ENCODE results near the gene CCNA1.

Gene CCNA1

DNA sequence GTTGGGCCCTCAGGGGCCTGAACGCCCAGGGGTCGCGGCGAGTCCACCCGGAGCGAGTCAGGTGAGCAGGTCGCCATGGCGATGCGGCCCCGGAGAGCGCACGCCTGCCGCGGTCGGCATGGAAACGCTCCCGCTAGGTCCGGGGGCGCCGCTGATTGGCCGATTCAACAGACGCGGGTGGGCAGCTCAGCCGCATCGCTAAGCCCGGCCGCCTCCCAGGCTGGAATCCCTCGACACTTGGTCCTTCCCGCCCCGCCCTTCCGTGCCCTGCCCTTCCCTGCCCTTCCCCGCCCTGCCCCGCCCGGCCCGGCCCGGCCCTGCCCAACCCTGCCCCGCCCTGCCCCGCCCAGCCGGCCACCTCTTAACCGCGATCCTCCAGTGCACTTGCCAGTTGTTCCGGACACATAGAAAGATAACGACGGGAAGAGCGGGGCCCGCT, at the start of gene CCNA1:
Gene CCNA1 (plus strand): TSS at position 390 of the 439 bp plus-strand sequence. CDS start 562 bp downstream, outside the sequence.
- no peak within 1 kb of the TSS for H3K27ac Mint-ChIP-seq
- H3K36me3 Mint-ChIP-seq = no peaks in the 10 kb centered on the region
- peak within 1 kb of the TSS; percentile 73 for H3K4me3 Mint-ChIP-seq
- H3K9me3 Mint-ChIP-seq = no peaks in the 10 kb centered on the region
- H3K27me3 Mint-ChIP-seq = peaks cover 76% of the 10 kb centered on the region
- ATAC-seq = peak; percentile 69
- H3K4me1 Mint-ChIP-seq = peaks cover 14% of the 10 kb centered on the region

DNA sequence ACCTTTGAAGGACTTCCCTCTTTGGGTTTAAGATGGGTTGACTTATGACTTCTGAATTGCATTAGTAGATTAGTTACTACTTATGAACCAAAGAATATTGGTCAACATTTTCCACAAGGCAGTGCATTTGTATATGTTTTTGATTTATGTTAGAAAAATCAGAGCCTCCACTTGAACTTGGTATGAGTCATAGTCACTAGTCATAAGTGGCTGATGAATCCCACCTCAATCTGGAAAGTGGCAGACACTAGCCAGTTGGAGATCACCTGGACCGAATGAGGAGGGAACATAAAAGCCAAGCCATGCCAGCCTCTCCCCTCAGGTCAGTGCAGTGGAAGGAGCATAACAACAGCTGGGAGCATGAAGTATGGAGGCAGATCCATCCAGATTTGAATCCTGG, 46.8 kb upstream of the CCNA1 start:
- Mint-ChIP-seq H3K36me3 (no peaks in the 10 kb centered on the region), H3K9me3 (peaks cover 7% of the 10 kb centered on the region), H3K27ac (no peak overlapping the region), H3K27me3 (no peaks in the 10 kb centered on the region), H3K4me3 (no peak overlapping the region), H3K4me1 (no peaks in the 10 kb centered on the region)
- ATAC-seq = no peak

DNA sequence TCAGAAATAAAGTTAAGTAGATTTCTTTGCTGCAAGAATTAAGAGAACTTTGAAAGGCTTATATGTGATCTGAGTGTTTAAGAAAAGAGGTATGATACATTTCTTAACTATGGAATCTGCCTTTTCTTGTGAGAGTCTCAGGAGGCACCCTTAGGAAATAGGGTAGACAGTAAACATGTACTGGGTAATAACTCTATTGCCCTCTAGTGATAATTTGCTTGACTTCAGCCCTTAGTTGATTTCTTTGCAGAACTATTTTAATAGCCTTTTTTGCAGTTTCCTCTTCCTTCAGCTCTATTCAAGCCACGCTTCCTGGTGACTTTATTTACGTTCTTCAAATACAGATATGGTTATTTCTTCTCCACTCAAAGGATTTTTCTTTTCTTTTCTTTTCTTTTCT, 37.0 kb upstream of the CCNA1 start:
- no peaks in the 10 kb centered on the region for H3K4me1 Mint-ChIP-seq
- ATAC-seq = no peak
- peaks cover 4% of the 10 kb centered on the region for H3K9me3 Mint-ChIP-seq
- no peak overlapping the region for H3K27ac Mint-ChIP-seq
- H3K36me3 Mint-ChIP-seq = no peaks in the 10 kb centered on the region
- H3K4me3 Mint-ChIP-seq = no peak overlapping the region
- H3K27me3 Mint-ChIP-seq = no peaks in the 10 kb centered on the region

DNA sequence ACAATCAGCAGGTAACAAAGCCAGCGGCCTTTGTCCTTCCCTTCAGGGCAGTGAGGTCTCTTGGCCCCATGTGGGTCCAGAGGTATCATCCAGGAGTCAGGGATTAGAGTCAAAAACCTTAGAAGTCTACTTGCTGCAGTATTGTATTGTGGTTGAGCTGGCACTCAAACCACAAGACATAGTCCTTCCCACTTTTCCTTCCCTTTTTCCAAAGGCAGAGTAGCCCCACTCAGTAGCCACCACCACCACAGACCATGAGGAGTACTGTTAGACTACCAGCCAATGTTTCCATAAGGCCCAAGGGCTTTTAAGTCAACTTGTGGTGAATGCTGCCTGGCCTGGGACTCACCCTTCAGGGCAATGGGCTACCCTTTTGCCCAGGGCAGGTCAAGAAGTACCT, 27.1 kb upstream of the CCNA1 start:
- Mint-ChIP-seq H3K9me3 (peaks cover 3% of the 10 kb centered on the region), H3K27ac (no peak overlapping the region), H3K27me3 (peaks cover 29% of the 10 kb centered on the region), H3K4me3 (no peak overlapping the region), H3K4me1 (no peaks in the 10 kb centered on the region), H3K36me3 (no peaks in the 10 kb centered on the region)
- ATAC-seq = no peak

DNA sequence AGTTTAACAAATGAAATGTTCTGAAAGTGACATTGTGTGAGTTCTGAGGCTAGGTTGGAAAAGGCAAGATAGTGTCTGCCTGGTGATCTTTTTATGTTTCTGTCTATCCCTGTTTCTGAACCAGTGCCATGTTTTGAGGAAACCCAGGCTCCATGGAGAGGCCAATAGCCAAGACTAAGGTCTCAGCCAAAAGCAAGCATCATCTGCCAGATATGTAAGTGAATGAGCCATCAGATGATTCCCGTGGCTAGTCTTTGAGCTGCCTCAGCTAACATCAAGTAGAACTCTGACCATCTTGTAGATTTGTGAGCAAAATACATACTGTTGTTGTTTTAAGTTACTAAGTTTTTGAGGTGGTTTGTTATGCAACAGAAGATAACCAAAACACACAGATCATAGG, 19.6 kb upstream of the CCNA1 start:
- H3K9me3 Mint-ChIP-seq = no peaks in the 10 kb centered on the region
- H3K27ac Mint-ChIP-seq = no peak overlapping the region
- H3K4me1 Mint-ChIP-seq = peaks cover 15% of the 10 kb centered on the region
- no peak for ATAC-seq
- peaks cover 20% of the 10 kb centered on the region for H3K27me3 Mint-ChIP-seq
- H3K4me3 Mint-ChIP-seq = no peak overlapping the region
- H3K36me3 Mint-ChIP-seq = no peaks in the 10 kb centered on the region

DNA sequence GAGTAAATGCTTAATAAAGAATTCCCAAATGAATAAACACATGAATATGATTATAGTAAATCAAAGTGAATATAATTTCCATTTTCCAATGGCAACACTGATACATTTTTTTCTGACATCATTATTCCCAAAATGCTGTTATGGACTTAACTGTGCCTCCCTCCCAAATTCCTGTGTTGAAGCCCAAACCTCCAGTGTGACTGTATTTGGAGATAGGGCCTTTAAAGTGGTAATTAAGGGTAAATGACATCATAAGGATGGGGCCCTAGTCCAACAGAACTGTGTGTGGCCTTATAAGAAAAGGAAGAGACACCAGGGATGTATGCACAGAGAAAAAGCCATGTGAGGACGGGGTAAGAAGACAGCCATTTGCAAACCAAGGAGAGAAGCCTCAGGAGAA, 19.1 kb upstream of the CCNA1 start:
- Mint-ChIP-seq H3K27me3 (peaks cover 16% of the 10 kb centered on the region), H3K9me3 (no peaks in the 10 kb centered on the region), H3K27ac (no peak overlapping the region), H3K4me1 (peaks cover 18% of the 10 kb centered on the region), H3K36me3 (no peaks in the 10 kb centered on the region), H3K4me3 (no peak overlapping the region)
- ATAC-seq = no peak

DNA sequence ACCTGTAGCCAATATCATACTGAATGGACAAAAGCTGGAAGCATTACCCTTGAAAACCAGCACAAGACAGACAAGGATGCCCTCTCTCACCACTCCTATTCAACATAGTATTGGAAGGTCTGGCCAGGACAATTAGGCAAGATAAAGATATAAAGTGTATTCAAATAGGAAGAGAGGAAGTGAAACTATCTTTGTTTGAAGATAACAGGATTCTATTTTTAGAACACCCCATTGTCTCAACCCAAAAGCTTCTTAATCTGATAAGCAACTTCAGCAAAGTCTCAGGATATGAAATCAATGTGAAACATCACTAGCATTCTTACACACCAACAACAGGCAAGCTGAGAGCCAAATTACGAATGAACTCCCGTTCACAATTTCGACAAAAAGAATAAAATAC, 17.8 kb upstream of the CCNA1 start:
- no peak for ATAC-seq
- H3K9me3 Mint-ChIP-seq = no peaks in the 10 kb centered on the region
- no peak overlapping the region for H3K27ac Mint-ChIP-seq
- no peak overlapping the region for H3K4me3 Mint-ChIP-seq
- no peaks in the 10 kb centered on the region for H3K36me3 Mint-ChIP-seq
- H3K27me3 Mint-ChIP-seq = peaks cover 12% of the 10 kb centered on the region
- peaks cover 22% of the 10 kb centered on the region for H3K4me1 Mint-ChIP-seq

DNA sequence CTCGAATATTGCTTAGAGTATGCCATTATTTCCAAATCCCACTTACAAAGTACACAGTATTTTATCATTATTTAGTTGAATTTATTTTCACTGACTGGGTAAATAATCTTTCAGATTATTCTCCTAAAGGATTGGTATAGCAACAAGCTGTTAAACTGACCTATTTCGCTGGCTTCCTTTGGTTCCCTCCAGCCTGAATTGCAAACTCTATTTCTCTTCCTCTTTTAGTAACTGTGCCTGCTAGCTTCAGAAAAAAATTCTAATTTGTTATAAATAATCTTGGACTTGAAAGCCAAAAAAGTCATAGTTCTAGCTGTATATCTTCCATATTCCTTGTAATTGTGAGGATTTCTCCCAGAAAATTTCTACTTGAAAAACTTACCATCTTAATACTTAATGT, 15.0 kb upstream of the CCNA1 start:
- H3K36me3 Mint-ChIP-seq = no peaks in the 10 kb centered on the region
- H3K4me1 Mint-ChIP-seq = peaks cover 28% of the 10 kb centered on the region
- no peak overlapping the region for H3K4me3 Mint-ChIP-seq
- H3K27ac Mint-ChIP-seq = no peak overlapping the region
- H3K9me3 Mint-ChIP-seq = no peaks in the 10 kb centered on the region
- peaks cover 21% of the 10 kb centered on the region for H3K27me3 Mint-ChIP-seq
- no peak for ATAC-seq

DNA sequence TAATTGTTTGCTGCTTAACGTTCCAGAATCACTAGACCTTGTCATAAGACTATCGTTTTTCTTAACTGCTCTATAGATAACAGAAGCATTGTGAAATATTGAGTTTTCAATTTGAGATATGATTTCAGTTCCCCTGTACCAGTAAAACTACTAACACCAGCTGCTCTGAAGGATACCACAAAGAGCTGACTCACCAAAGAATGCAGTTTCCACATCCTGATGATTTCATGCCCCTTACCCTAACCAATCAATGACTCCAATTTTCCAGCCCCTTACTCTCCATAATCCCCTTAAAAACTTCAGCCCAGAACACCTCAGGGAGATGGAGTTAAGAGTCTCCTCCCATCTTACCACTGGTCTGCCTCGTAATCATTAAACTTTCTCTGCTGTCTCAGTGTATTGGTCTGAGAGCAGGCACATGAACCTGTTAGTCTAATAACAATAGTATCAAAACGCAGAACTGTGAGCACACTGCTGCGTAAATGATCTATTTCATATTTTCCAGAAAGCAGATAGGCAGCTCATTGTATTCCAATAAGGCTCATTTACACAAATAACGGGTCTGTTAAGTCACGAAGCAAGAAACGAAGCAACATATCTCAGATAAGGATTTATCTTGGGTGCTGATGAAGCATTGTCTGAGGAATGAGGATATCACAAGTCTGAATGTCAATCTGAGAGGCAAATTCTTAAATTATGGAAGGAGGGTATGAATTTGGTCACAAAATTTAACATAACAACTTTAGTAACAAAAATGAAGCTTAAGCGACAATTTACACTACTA, 14.1 kb upstream of the CCNA1 start:
- ATAC-seq = peak; percentile 88
- Mint-ChIP-seq H3K4me1 (peaks cover 28% of the 10 kb centered on the region), H3K27ac (no peak overlapping the region), H3K36me3 (no peaks in the 10 kb centered on the region), H3K4me3 (no peak overlapping the region), H3K27me3 (peaks cover 24% of the 10 kb centered on the region), H3K9me3 (no peaks in the 10 kb centered on the region)

DNA sequence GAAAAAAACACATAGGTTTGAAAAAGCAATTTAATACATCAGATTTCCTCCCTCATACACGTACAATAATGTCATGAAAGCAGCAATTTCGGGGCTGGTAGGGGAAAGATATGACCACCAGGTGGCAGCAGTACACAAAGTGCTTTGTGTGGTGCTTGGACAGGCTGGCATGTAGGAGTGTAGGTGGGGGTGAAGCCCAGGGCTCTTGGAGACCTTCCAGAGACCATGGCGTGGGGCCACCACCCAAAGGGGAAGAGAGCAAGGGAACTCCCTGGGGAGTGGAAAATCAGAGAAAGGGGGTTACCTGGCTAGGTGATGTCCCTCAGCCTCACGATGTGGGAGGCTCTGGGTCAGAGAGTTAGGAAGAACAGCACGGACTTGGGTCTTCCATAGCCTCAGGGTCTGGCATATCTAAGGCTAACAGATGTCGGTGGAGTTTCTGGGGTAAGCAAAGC, 11.8 kb upstream of the CCNA1 start:
- H3K4me1 Mint-ChIP-seq = peaks cover 13% of the 10 kb centered on the region
- no peak overlapping the region for H3K4me3 Mint-ChIP-seq
- H3K27ac Mint-ChIP-seq = no peak overlapping the region

DNA sequence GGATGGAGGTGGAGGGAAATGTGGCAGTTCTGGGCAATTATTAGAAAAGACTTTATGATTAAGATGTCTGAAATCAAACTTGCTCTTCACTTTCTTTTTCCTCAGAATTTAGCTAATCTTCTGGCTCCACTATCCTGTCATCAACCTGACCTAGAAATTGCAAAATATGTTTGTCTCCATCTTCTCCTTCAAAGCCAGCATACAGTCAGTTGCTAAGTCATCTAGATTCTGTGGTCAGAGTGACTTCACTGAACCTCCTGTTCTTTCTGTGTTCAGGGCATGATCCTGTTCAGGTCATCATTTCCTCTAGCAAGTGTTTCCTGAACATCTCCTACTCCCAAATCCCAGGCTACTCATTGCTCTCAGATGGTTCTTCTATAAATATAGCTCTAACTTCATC, 10.8 kb upstream of the CCNA1 start:
- H3K4me3 Mint-ChIP-seq = no peak overlapping the region
- peaks cover 3% of the 10 kb centered on the region for H3K9me3 Mint-ChIP-seq
- H3K4me1 Mint-ChIP-seq = peaks cover 13% of the 10 kb centered on the region
- H3K36me3 Mint-ChIP-seq = no peaks in the 10 kb centered on the region
- no peak for ATAC-seq
- peaks cover 37% of the 10 kb centered on the region for H3K27me3 Mint-ChIP-seq
- H3K27ac Mint-ChIP-seq = no peak overlapping the region

More for the DNA sequence above, 11.8 kb upstream of the CCNA1 start:
- ATAC-seq = peak; percentile 83
- Mint-ChIP-seq H3K9me3 (peaks cover 3% of the 10 kb centered on the region), H3K27me3 (peaks cover 40% of the 10 kb centered on the region), H3K36me3 (no peaks in the 10 kb centered on the region)

DNA sequence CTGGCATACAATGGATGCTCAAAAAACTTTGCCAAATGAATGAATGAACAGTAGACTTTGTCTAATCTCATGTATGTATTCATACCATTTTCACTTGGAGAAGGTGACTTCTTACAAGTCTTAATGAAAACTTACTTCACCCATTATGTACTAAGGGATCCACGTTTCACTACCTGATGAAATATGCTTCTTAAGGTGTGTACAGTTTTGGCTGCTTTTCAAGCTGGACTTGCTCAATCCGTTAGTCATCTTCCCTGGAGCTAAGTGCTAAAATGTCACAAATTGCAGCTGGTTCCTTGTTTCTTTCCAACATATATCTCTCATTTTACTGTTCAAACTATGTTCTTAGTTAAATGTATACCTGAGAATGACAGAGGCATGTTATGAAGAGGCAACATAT, 4.2 kb upstream of the CCNA1 start:
- H3K27me3 Mint-ChIP-seq = peaks cover 69% of the 10 kb centered on the region

DNA sequence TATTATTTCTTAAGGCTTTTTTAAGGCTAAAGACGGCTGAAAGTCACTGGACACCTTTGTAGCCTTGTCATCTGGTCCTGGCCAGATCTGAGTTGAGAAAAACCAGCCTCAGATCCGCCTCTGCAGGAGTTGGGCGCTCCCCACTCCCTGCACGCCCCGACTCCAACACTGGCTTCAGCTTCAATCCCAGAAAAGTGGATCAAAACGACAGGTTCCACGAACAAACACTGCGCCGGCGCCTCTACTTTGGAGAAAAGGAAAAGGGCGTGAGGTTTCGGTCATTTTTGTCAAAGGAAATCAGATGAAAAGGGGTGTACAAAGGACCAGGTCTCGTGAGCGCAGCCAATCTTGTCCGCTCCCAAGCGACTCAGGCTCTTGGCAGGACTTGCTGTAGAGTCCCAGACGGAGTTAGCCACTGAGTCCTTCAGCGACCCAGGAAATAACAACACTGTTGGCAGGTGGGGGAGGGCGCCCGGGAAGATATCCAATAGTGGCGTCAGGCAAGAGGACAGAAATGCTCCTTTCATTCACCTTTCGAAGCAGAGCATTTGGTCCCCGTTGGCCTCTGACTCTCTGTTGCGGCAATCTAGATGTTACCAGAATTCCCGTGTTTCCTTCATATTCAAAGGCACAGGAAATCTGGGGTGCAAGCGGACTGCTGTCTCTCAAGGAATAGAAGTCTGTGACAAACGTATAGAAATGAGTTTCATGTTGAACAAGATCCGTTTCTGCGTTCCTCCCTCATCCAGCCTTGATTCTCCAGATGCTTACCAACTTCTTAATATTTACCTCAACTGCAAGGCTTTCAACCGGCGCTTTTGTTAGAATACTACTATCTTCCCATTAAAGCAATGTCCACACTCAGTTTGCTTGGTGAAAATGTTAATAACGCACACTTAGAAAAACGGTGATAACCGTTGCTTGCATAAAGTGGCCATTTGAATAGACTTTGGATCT, 1.8 kb upstream of the CCNA1 start:
- Mint-ChIP-seq H3K27ac (no peak overlapping the region), H3K36me3 (no peaks in the 10 kb centered on the region), H3K4me3 (no peak overlapping the region), H3K27me3 (peaks cover 69% of the 10 kb centered on the region), H3K9me3 (no peaks in the 10 kb centered on the region), H3K4me1 (peaks cover 14% of the 10 kb centered on the region)
- no peak for ATAC-seq

More for the DNA sequence above, 4.2 kb upstream of the CCNA1 start:
- peaks cover 13% of the 10 kb centered on the region for H3K4me1 Mint-ChIP-seq
- H3K27ac Mint-ChIP-seq = no peak overlapping the region
- peaks cover 3% of the 10 kb centered on the region for H3K9me3 Mint-ChIP-seq
- no peak for ATAC-seq
- H3K4me3 Mint-ChIP-seq = no peak overlapping the region
- no peaks in the 10 kb centered on the region for H3K36me3 Mint-ChIP-seq

DNA sequence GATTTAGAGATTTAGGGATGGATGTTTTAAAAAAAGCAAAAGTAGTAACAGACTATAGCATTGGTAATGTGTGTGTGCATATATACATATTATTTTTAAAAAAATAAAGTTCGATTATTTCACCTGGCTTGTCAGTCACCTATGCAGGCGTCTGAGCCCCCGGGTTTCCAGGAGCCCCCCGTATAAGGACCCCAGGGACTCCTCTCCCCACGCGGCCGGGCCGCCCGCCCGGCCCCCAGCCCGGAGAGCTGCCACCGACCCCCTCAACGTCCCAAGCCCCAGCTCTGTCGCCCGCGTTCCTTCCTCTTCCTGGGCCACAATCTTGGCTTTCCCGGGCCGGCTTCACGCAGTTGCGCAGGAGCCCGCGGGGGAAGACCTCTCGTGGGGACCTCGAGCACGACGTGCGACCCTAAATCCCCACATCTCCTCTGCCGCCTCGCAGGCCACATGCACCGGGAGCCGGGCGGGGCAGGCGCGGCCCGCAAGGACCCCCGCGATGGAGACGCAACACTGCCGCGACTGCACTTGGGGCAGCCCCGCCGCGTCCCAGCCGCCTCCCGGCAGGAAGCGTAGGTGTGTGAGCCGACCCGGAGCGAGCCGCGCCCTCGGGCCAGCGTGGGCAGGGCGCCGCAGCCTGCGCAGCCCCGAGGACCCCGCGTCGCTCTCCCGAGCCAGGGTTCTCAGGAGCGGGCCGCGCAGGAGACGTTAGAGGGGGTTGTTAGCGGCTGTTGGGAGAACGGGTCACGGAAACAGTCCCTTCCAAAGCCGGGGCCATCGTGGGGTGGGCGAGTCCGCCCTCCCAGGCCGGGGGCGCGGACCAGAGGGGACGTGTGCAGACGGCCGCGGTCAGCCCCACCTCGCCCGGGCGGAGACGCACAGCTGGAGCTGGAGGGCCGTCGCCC, 840 bp upstream of the CCNA1 start:
- no peaks in the 10 kb centered on the region for H3K9me3 Mint-ChIP-seq
- H3K27me3 Mint-ChIP-seq = peaks cover 76% of the 10 kb centered on the region
- no peaks in the 10 kb centered on the region for H3K36me3 Mint-ChIP-seq
- ATAC-seq = peak; percentile 39
- peak overlapping the region; percentile 48 for H3K4me3 Mint-ChIP-seq
- peaks cover 14% of the 10 kb centered on the region for H3K4me1 Mint-ChIP-seq
- no peak overlapping the region for H3K27ac Mint-ChIP-seq

DNA sequence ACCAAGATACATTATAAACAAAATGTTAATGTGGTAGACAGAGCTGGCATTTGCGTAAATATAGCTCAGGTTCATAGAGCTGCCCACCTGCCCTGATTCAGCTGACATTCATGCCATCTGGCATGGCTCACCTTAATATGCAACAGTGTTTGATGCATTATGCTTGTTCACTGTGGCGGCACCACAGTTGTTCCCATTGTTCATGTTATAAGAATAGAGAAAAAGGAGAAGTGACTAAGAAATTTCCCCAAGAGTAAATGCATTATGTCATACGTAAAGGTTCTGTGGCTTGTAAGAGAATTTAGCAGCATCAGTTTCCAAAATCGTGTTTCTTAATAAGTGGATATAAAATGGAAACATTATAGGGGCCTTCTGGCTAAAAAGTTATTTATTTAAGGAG, 4.5 kb downstream of the CCNA1 start:
- ATAC-seq = no peak
- no peak overlapping the region for H3K4me3 Mint-ChIP-seq
- no peaks in the 10 kb centered on the region for H3K36me3 Mint-ChIP-seq
- no peaks in the 10 kb centered on the region for H3K9me3 Mint-ChIP-seq
- H3K27ac Mint-ChIP-seq = no peak overlapping the region
- peaks cover 43% of the 10 kb centered on the region for H3K27me3 Mint-ChIP-seq
- peaks cover 8% of the 10 kb centered on the region for H3K4me1 Mint-ChIP-seq
